Astrocyte of the spinal cord (primary cell): ENCODE results near the gene CANX.
"Not testable (repeated sequence)": the region's sequence is repeated elsewhere in the genome, so short reads cannot be mapped to it uniquely, and the experiment has no call there.

Experiments used
- DNase-seq: peaks from one replicate; pipeline ENCODE4 v3.0.0; 2011; ENCODE audit warnings: low read depth, low spot score
- H3K4me3 ChIP-seq: 2 replicates; pipeline ENCODE4 v1.5.1; 2011; ENCODE audit warnings: low read depth, mild to moderate bottlenecking, low read length, moderate library complexity
- CTCF ChIP-seq: IDR thresholded peaks from 2 replicates; pipeline ENCODE4 v1.5.1; 2012; ENCODE audit warnings: low read depth, mild to moderate bottlenecking, low read length, inconsistent platforms
- in situ Hi-C: cut with HindIII; loops from 2 replicates; pipeline ENCODE4 v1.10.0; 2017; ENCODE audit warnings: low sequenced_read_pairs

Gene CANX

GRCh38 chr5:179732412-179732917 is 33.7 kb downstream of the CANX start, which contains the start of gene MAML1:
TSS of gene MAML1 (plus strand) at chr5:179732822. CDS start at chr5:179733113, 291 bp downstream.
- H3K4me3 ChIP-seq = peak within 1 kb of the TSS; percentile 66
- DNase-seq = peak; percentile 100
- in situ Hi-C loops = no loop called here
- TF ChIP-seq CTCF = no peak

GRCh38 chr5:179732918-179733771 is 34.4 kb downstream of the CANX start:
- peak; percentile 43 for DNase-seq
- in situ Hi-C loops = no loop called here
- no peak for TF ChIP-seq CTCF
- H3K4me3 ChIP-seq = peak overlapping the region; percentile 66

- DNase-seq = no peak
- TF ChIP-seq CTCF = no peak
- peak overlapping the region; percentile 66 for H3K4me3 ChIP-seq
- in situ Hi-C loops = no loop called here
Measured at GRCh38 chr5:179733772-179734126, 35.0 kb downstream of the CANX start.

GRCh38 chr5:179734536-179735164 is 35.9 kb downstream of the CANX start:
- H3K4me3 ChIP-seq = peak overlapping the region; percentile 66
- DNase-seq = no peak
- in situ Hi-C loops = no loop called here
- no peak for TF ChIP-seq CTCF

- no peak for TF ChIP-seq CTCF
- in situ Hi-C loops = no loop called here
- no peak overlapping the region for H3K4me3 ChIP-seq
- DNase-seq = no peak
Measured at GRCh38 chr5:179738742-179739141, 40.0 kb downstream of the CANX start.

- DNase-seq, in situ Hi-C loops, H3K4me3 ChIP-seq: not testable (repeated sequence)
Measured at GRCh38 chr5:179744106-179744505, 45.3 kb downstream of the CANX start.

GRCh38 chr5:179746872-179747271 is 48.1 kb downstream of the CANX start:
- no peak for DNase-seq
- no peak overlapping the region for H3K4me3 ChIP-seq
- in situ Hi-C loops = no loop called here
- TF ChIP-seq CTCF = no peak
